Parathyroid adenoma (tissue), 2 donors: ENCODE measurements around the gene EN2.

Experiments
- H2AFZ ChIP-seq: fragments of 300-600 bp; sonication (generic); one replicate; pipeline ENCODE4 v1.7.0; 2017; ENCODE audit warnings: antibody characterized with exemption, mild to moderate bottlenecking
- H3K27ac ChIP-seq: fragments of 300-600 bp; sonication (generic); one replicate; pipeline ENCODE4 v1.7.0; 2017
- H3K27me3 ChIP-seq: fragments of 300-600 bp; sonication (generic); one replicate; pipeline ENCODE4 v1.7.0; 2017; ENCODE audit warnings: low read length; ENCODE audit not compliant: control insufficient read depth, insufficient read depth
- H3K36me3 ChIP-seq: fragments of 300-600 bp; sonication (generic); one replicate; pipeline ENCODE4 v1.7.0; 2017; ENCODE audit warnings: low read length; ENCODE audit not compliant: control insufficient read depth, insufficient read depth
- H3K4me1 ChIP-seq: fragments of 300-600 bp; sonication (generic); one replicate; pipeline ENCODE4 v1.7.0; 2017; ENCODE audit warnings: control low read depth
- H3K4me2 ChIP-seq: fragments of 300-600 bp; sonication (generic); one replicate; pipeline ENCODE4 v1.7.0; 2017; ENCODE audit warnings: low read length
- H3K4me3 ChIP-seq: fragments of 300-600 bp; sonication (generic); one replicate; pipeline ENCODE4 v1.7.0; 2017; ENCODE audit warnings: low read depth, low read length
- H3K79me2 ChIP-seq: fragments of 300-600 bp; sonication (generic); one replicate; pipeline ENCODE4 v1.7.0; 2017; ENCODE audit warnings: control low read depth
- H3K9ac ChIP-seq: fragments of 300-600 bp; sonication (generic); one replicate; pipeline ENCODE4 v1.7.0; 2017; ENCODE audit warnings: mild to moderate bottlenecking
- H3K9me3 ChIP-seq: fragments of 300-600 bp; sonication (generic); one replicate; pipeline ENCODE4 v1.7.0; 2017; ENCODE audit warnings: low read length; ENCODE audit not compliant: control insufficient read depth
- TF ChIP-seq, protein P1 (sequence below): fragments of 300-600 bp; sonication (generic); IDR thresholded peaks from one replicate; pipeline ENCODE4 v1.7.0; 2017; ENCODE audit warnings: antibody characterized with exemption, mild to moderate bottlenecking
- donor health status: primary hyperparathyroidism.

The EN2 gene

DNA sequence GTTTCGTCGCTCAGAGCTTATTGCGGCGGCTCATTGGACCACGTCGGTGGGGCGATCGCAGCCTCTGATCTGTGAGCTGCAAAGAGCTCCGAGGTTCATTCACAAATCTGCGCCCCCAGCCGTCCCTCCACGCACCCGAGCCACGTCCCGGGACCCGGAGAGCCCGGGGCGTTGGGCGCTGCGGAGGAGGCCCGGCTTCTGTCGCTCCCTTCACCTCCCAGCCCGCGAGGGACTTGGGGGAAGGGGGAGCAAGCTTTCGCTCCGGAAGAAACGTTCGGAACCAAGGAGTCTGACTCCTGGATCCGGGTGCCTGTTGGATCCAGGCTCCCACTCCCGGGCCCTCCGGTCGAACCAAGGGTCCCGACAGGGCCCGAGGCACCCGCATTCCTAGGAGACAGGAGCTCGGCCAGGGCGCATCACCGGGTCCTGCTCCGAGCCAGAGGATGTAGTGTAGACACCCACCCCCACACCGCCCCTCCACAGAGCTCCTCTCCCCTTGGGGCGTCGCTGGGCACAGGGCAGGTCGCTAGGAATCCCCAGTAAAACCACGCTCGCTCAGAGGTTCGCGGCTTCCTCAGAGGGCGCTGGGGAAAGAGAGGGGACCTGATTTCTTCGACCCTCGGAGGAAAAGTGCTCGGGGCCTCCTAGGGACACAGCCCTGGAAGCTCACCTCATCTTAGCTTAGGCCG is 7.9 kb upstream of the EN2 start:
- H3K79me2 ChIP-seq = no peaks in the 10 kb centered on the region
- H3K27me3 ChIP-seq = peaks cover 15% of the 10 kb centered on the region
- TF ChIP-seq, protein P1, sequence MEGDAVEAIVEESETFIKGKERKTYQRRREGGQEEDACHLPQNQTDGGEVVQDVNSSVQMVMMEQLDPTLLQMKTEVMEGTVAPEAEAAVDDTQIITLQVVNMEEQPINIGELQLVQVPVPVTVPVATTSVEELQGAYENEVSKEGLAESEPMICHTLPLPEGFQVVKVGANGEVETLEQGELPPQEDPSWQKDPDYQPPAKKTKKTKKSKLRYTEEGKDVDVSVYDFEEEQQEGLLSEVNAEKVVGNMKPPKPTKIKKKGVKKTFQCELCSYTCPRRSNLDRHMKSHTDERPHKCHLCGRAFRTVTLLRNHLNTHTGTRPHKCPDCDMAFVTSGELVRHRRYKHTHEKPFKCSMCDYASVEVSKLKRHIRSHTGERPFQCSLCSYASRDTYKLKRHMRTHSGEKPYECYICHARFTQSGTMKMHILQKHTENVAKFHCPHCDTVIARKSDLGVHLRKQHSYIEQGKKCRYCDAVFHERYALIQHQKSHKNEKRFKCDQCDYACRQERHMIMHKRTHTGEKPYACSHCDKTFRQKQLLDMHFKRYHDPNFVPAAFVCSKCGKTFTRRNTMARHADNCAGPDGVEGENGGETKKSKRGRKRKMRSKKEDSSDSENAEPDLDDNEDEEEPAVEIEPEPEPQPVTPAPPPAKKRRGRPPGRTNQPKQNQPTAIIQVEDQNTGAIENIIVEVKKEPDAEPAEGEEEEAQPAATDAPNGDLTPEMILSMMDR = no peak
- no peak overlapping the region for H2AFZ ChIP-seq
- H3K36me3 ChIP-seq = no peaks in the 10 kb centered on the region
- no peaks in the 10 kb centered on the region for H3K9me3 ChIP-seq
- H3K27ac ChIP-seq = no peak overlapping the region
- H3K4me3 ChIP-seq = no peak overlapping the region
- H3K4me1 ChIP-seq = no peaks in the 10 kb centered on the region
- no peak overlapping the region for H3K4me2 ChIP-seq
- H3K9ac ChIP-seq = no peak overlapping the region

DNA sequence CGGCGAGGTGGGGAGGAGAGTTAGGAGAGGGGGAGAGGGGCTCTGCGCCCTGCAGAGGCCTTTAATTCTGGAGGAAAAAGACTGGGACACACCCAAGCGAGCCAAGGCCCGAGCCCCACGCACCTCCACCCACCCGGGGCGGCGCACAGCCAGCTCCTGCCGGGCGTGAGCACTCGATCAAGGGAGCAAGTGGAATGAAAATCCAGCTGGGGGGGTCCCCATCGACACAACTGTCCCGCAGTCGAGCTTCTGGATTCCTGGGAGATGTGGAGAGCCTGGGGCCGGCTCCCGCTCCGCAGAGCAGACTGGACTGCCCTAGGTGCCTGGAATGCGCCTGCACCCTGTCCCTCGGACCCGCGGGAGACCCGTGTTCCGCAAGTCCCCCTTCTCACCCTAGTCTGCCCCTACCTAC is 7.4 kb upstream of the EN2 start:
- Histone ChIP-seq H2AFZ (no peak overlapping the region), H3K4me2 (no peak overlapping the region), H3K4me3 (no peak overlapping the region), H3K79me2 (no peaks in the 10 kb centered on the region), H3K27ac (no peak overlapping the region), H3K27me3 (peaks cover 20% of the 10 kb centered on the region), H3K4me1 (no peaks in the 10 kb centered on the region), H3K9ac (no peak overlapping the region), H3K9me3 (no peaks in the 10 kb centered on the region), H3K36me3 (no peaks in the 10 kb centered on the region)
- TF ChIP-seq, protein P1 = no peak

DNA sequence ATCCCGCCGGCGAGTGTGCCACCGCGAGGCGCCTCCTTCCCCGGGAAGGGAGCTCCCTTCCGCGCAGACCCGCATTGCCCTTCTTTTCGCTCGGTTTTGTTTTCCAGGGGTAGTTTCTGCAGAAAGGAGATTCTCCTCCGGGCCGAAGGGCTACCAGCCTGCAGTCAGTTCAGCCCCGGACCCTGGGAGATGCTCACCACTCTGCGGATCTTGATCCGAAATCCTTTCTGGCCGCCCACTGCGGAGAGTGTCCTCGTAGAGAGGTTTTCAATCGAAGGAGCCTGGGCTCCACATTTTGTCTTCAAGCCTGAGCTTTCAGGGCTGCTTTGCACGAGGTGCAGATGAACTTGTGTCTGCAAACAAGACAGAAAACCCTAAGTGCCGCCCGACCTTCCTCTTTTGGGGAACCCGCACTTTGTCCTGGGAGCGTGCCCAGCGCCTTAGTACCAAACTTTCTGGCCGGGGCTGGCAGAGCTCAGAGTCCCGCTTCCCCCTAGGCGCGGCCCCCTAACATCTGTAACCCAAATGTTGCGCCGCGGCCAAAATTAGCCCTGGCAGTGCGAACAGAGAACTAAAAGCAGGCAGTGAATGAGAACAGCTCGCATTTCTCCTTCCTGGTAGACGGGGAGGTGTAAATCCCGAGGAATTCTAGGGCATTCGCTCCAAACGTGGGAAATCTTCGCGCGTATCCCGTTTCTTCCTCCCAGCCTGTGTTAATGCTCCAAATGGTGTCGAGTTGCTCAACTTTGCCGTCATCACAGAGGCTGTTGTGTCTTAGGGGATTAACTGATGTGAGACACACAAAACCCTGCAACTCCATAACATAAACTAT is 6.7 kb upstream of the EN2 start:
- H3K79me2 ChIP-seq = no peaks in the 10 kb centered on the region
- H3K27me3 ChIP-seq = peaks cover 26% of the 10 kb centered on the region
- no peaks in the 10 kb centered on the region for H3K36me3 ChIP-seq
- no peaks in the 10 kb centered on the region for H3K9me3 ChIP-seq
- no peak overlapping the region for H2AFZ ChIP-seq
- H3K4me2 ChIP-seq = no peak overlapping the region
- no peak overlapping the region for H3K4me3 ChIP-seq
- no peaks in the 10 kb centered on the region for H3K4me1 ChIP-seq
- H3K9ac ChIP-seq = no peak overlapping the region
- TF ChIP-seq, protein P1 = no peak
- H3K27ac ChIP-seq = no peak overlapping the region

DNA sequence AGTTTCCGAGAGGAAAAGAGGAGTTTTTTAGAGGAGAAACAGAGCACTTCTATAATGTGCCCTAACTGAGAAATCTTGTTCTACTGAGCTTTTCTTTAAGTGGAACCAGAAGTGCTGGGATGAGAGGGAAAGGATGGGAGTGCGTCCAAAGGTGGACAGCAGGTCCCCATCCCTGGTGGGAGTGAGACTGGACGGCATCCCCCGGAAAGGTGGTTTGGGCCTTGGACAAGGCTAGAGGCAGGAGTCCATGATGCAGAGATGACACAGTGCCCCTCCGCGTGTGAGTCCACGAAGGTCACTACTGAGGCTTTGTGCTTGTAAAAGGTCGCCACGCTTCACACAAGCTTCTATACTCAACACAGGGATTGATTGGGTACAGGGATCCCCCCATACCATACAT is 6.1 kb upstream of the EN2 start:
- no peak overlapping the region for H3K4me3 ChIP-seq
- H3K27me3 ChIP-seq = peaks cover 28% of the 10 kb centered on the region
- no peaks in the 10 kb centered on the region for H3K9me3 ChIP-seq
- H3K4me2 ChIP-seq = no peak overlapping the region
- H3K36me3 ChIP-seq = no peaks in the 10 kb centered on the region
- H3K9ac ChIP-seq = no peak overlapping the region
- H3K79me2 ChIP-seq = no peaks in the 10 kb centered on the region
- H3K27ac ChIP-seq = no peak overlapping the region
- H2AFZ ChIP-seq = no peak overlapping the region
- peaks cover 2% of the 10 kb centered on the region for H3K4me1 ChIP-seq
- TF ChIP-seq, protein P1 = no peak
